Measurements from ENCODE around the gene CHRNA1.

DNA sequence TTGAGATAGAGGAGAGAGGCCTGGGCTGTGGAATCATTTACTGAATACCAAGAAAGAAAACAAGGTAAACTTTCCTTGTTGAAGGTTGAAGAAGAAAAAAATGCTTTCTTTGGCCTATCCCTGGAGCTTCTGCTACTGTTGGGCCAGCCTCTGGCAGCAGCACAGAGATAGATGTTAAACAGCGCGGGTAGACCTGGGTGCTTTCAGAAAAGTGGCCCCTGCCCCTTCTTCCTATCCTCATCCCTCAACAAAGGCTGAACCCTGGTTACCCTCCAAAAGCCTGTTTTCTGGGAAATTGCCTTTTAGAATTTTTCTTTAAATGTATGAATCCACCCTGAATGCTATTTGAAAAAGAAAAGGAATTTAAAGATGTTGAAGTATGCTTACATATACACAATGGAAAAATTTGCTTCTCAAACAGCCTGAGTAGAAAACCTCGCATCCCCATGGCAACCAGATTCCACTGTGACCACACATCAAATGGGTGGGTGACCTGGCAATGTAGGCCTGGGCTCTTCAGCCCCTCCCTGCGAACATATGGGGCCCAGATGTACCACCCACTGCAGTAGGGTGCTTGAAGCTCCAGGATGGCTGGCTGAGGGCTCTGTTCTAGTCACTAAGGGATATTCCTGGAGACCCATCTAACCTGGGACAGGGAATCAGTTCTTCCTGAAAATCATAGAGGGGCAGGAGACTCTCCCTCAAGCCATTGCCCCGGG, 23.4 kb upstream of the CHRNA1 start:
- TF ChIP-seq EZH2 (IDR thresholded peaks at IDR 0.05; ENCODE audit: low read depth): no peak
- TF ChIP-seq, protein P1, sequence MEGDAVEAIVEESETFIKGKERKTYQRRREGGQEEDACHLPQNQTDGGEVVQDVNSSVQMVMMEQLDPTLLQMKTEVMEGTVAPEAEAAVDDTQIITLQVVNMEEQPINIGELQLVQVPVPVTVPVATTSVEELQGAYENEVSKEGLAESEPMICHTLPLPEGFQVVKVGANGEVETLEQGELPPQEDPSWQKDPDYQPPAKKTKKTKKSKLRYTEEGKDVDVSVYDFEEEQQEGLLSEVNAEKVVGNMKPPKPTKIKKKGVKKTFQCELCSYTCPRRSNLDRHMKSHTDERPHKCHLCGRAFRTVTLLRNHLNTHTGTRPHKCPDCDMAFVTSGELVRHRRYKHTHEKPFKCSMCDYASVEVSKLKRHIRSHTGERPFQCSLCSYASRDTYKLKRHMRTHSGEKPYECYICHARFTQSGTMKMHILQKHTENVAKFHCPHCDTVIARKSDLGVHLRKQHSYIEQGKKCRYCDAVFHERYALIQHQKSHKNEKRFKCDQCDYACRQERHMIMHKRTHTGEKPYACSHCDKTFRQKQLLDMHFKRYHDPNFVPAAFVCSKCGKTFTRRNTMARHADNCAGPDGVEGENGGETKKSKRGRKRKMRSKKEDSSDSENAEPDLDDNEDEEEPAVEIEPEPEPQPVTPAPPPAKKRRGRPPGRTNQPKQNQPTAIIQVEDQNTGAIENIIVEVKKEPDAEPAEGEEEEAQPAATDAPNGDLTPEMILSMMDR (conservative IDR thresholded peaks at IDR 0.05): no peak

Data from PC-9 (cell line).